ENCODE results near the gene PHLDA2.

PHLDA2 gene

DNA sequence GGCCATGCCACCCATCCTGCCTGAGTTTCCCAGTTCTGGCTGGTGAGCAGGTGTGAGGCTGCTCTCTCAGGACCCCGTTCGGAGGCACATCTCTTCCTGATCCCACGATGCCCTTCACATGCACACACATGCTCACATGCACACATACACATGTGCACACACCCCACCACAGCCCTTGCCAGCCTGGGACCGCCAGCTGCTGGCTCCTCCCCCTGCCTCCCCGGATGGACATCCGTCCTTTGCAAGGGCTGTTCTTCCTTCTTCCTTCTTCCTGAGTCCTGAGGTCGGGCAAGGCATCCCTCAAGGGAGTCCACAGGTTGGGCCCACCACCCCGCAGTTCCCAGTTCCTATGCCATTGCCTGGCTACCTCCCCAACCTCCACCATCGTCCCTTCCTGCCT, 33.2 kb downstream of the PHLDA2 start:
- no peak for DNase-seq

GRCh38 chr11:2893935-2894334, 35.3 kb downstream of the PHLDA2 start:
- DNase-seq: no peak

GRCh38 chr11:2892967-2893528, 36.2 kb downstream of the PHLDA2 start:
- no peak for DNase-seq

GRCh38 chr11:2892215-2892966, 36.8 kb downstream of the PHLDA2 start:
- peak; percentile 38 to 54 for DNase-seq

DNA sequence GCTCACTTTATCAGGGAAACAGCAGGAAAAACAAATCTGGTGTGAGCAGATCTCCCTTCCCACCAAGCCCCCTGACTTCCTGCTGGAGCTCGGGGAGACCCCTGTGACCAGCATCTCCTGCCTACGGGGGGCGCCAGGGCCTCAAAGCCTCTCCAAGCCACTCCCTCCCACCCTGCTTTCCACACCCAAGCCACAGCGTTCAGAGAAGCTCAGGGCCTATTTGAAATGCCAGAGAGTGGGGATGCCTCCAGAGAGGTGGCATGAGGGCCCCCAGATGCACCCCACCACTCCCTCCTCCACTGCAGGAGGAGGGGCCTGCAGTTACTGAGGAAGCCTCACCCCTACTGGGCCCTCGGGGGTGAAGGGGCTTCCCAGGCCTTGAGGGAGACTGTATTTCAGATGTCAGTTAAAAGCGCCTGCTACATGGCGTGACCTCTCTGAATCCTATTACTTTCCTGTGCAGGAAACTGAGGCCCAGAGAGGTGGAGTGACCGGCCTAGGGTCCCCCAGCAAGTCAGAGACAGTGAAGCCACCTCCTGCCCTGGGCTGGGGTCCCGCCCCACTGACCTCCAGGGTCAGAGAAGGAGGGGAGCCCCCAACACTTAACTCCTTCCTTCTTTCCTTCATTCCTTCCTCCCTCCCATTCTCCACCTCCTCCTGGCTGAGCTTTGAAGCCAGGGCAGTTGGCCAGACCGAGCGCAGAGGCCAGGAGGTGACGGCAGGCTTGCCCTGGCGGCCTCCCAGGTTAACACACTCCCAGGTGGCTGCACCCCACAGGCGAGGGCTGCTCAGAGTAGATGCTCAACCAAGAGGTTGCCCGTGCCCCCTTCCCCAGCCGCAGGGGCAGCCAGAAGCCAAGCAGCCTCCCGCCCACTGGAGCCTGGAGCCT, 37.6 kb downstream of the PHLDA2 start:
- DNase-seq: no peak

- no peak for DNase-seq
Observed at GRCh38 chr11:2890466-2891294, 38.5 kb downstream of the PHLDA2 start.

- no peak for DNase-seq
Observed at GRCh38 chr11:2889362-2890273, 39.6 kb downstream of the PHLDA2 start.

GRCh38 chr11:2888266-2888968, 40.8 kb downstream of the PHLDA2 start:
- DNase-seq: peak; percentile 82 to 83

DNA sequence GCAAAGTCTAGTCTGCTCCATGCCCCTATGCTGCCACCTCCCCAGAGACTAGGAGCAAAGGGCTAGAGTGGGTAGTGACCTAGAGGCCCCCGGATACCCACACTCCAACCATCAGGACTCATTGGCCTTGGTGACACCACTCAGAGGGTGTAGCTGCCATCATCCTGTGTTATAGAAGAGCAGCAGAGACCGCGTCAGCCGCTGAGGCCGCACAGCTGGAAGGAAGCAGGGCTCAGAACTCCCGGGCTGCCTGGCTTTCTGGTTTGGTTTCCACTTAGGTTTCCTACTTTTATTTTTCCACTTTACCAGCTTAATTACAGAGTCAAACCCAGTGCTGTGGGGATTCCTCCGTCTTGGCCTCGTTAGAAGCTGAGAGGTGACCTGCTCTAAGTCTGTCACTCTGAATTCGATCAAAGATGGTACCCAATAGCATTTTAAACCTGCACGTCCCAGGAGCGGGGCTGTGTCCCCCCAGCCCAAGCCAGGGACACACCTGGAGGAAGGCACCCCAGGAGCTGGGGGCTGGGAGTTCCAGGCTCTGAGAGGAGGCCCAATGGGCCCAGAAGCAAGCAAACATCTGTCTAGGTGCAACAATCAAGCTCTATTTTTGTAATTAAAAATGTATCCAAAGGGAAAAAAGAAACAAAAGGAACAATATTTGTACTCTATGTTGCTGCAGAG, 41.6 kb downstream of the PHLDA2 start:
- DNase-seq: no peak

- no peak for DNase-seq
Observed at GRCh38 chr11:2886936-2887335, 42.3 kb downstream of the PHLDA2 start.

GRCh38 chr11:2886191-2886894, 42.9 kb downstream of the PHLDA2 start:
- DNase-seq: no peak

DNA sequence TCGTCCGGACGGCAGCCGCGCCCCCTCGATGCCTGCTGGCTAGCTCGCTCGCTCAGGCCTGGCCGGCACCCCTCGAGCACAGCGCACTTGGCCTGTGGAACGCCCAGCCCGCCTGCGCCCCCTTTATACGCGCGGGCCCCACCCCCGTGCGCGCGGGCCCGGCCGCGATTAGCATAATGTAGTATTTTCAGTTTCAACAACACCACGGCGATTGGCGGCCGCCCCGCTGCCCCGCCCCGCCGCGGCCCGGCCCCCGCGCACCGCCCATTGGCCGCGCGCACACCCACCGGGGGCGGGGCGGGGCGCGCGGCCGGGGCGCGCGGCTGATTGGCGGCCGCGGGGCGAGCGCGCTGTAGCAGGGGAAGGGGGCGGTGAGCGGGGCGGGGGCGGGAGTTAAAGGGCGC, 43.5 kb downstream of the PHLDA2 start, which contains the start of gene CDKN1C:
TSS of gene CDKN1C (minus strand) at position 98 of the 404 bp plus-strand sequence. CDS start 319 bp downstream, outside the sequence.
- peak; percentile 58 to 85 for DNase-seq

DNA sequence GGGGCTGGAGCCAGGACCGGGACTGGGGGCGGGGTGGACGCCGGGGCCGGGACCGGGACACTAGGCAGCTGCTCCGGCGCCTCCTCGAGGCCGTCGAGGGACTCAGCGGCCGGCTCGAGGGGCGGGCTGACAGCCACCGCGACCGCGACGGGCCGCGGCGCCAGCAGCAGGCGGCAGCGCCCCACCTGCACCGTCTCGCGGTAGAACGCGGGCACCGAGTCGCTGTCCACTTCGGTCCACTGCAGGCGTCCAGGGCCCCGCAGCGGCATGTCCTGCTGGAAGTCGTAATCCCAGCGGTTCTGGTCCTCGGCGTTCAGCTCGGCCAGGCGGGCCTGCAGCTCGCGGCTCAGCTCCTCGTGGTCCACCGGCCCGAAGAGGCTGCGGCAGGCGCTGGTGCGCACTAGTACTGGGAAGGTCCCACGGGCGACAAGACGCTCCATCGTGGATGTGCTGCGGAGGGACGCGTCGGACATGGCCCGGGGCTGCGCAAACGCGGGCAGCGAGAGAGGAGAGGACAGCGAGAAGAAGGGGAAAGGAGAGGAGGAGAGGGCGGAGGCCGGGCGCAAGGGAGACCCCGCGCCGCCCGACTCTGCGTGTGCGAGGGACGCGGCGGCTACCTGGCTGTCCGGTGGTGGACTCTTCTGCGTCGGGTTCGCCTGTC, 44.1 kb downstream of the PHLDA2 start:
- DNase-seq: peak in 1 of 2 donors; percentile 51

DNA sequence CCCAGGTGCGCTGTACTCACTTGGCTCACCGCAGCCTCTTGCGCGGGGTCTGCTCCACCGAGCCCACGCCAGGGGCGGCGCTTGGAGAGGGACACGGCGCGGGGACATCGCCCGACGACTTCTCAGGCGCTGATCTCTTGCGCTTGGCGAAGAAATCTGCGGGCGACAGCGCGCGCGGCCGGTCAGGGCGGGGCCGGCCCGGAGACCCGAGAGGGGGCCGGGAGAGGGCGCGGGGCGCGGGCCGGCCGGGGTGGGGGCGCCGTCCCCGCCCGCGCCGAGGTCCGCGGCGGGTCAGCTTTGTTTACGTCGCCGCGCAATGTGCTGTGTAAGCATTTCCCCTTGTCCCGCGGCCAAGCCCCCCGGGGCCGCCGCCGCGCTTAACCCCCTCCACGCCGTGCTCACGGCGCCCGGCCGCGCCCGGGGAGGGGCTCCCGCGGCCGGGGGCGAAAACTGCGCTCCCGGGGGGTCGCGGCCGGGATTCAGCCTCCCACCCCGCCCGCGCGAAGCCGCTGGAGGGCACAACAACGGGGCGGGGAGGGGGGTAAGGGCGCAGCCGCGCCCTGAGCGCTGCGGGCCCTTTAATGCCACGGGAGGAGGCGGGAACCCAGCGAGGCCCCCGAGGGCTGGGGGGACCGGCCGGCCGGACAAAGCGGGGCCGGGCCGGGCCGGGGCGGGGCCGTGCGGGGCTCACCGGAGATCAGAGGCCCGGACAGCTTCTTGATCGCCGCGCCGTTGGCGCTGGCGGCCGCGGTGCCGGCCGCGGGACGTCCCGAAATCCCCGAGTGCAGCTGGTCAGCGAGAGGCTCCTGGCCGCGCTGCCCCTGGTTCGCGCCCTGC, 45.0 kb downstream of the PHLDA2 start:
- no peak for DNase-seq

DNA sequence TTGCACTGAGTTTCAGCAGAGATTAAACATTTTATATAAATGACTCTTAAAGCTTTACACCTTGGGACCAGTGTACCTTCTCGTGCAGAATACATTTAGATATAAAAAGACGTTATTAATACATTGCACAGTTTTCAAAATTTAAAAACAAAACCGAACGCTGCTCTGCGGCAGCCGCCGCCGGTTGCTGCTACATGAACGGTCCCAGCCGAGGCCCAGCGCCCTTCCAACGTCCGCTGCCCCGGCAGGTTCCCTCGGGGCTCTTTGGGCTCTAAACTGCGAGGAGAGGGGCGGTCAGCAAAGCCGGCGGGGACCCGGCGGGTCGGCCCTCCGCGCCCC, 45.6 kb downstream of the PHLDA2 start:
- DNase-seq: no peak

DNA sequence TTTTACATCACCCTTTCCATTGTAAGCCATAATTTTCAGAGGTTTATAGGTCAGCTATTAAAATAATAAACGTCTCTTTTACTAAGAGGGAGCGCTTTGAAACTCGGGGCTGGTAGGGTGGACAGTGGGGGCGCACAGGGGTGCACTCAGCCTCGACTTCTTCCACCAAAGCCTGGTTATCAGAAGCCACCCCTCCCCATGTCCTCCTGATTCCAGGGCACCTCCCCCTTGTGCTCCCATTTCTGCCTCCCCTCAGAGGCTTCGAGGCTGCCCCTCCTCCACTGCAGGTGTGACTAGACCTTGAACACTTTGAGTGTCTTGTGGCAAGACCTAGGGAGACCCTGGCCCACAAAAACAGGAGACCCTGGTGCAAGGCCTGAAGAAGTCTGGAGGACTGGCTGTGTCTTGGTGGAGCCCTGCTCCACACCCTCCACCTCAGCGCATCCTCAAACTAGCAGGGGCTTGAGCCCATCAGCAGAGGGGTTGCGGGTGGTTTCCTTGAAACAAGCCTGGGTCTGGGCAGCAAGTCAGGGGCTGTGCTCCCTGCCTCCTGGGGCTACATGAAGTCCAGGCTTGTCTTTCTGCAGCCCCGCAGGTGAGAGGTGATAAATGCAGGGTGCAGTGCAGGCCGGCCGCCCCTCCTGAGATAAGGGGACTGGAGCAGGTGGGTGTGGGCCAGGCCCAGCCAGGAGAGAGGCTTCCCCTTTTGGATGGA, 46.7 kb downstream of the PHLDA2 start:
- no peak for DNase-seq

- no peak for DNase-seq
Observed at GRCh38 chr11:2881981-2882375, 47.2 kb downstream of the PHLDA2 start.
